T-helper 2 cell treated with Interferon-gamma antibody and Interleukin-4, amounts not matched to agents 5 μg/mL and 100 μg/mL, for 36 hours (primary cell): ENCODE results near the gene CMC2.

Experiments
- DNase-seq: peaks from one replicate; pipeline ENCODE4 v3.0.0; 2021; ENCODE audit warnings: low spot score
- H3K27ac Mint-ChIP-seq: one replicate; pipeline ENCODE4 v1.8.0; 2021; ENCODE audit warnings: mild to moderate bottlenecking, mixed read lengths
- H3K27me3 Mint-ChIP-seq: one replicate; pipeline ENCODE4 v1.8.0; 2021; ENCODE audit warnings: low read depth, mixed read lengths
- H3K36me3 Mint-ChIP-seq: one replicate; pipeline ENCODE4 v1.8.0; 2021; ENCODE audit warnings: low read depth, mixed read lengths
- H3K4me1 Mint-ChIP-seq: one replicate; pipeline ENCODE4 v1.8.0; 2021; ENCODE audit warnings: low read depth, mixed read lengths
- H3K4me3 Mint-ChIP-seq: one replicate; pipeline ENCODE4 v1.8.0; 2022; ENCODE audit warnings: mild to moderate bottlenecking, moderate library complexity, mixed read lengths
- H3K9me3 Mint-ChIP-seq: one replicate; pipeline ENCODE4 v1.8.0; 2021; ENCODE audit warnings: mixed read lengths

The CMC2 gene

GRCh38 chr16:80974649-80975376 is 31.9 kb downstream of the CMC2 start:
- DNase-seq: no peak
- H3K36me3 Mint-ChIP-seq: peaks cover 38% of the 10 kb centered on the region
- no peaks in the 10 kb centered on the region for H3K9me3 Mint-ChIP-seq
- no peak overlapping the region for H3K27ac Mint-ChIP-seq
- no peak overlapping the region for H3K4me3 Mint-ChIP-seq
- H3K4me1 Mint-ChIP-seq: peaks cover 7% of the 10 kb centered on the region
- H3K27me3 Mint-ChIP-seq: no peaks in the 10 kb centered on the region

- no peak overlapping the region for H3K4me3 Mint-ChIP-seq
- H3K4me1 Mint-ChIP-seq: peaks cover 5% of the 10 kb centered on the region
- H3K9me3 Mint-ChIP-seq: no peaks in the 10 kb centered on the region
- H3K36me3 Mint-ChIP-seq: peaks cover 38% of the 10 kb centered on the region
- DNase-seq: no peak
- H3K27me3 Mint-ChIP-seq: no peaks in the 10 kb centered on the region
- H3K27ac Mint-ChIP-seq: no peak overlapping the region
Observed at GRCh38 chr16:80973991-80974390, 32.7 kb downstream of the CMC2 start.

GRCh38 chr16:80972611-80973010 is 34.1 kb downstream of the CMC2 start:
- no peak for DNase-seq
- Mint-ChIP-seq H3K27me3 (no peaks in the 10 kb centered on the region), H3K36me3 (peaks cover 33% of the 10 kb centered on the region), H3K27ac (no peak overlapping the region), H3K9me3 (no peaks in the 10 kb centered on the region), H3K4me1 (peaks cover 6% of the 10 kb centered on the region), H3K4me3 (no peak overlapping the region)

GRCh38 chr16:80971819-80972218 is 34.9 kb downstream of the CMC2 start:
- no peak for DNase-seq
- Mint-ChIP-seq H3K27ac (no peak overlapping the region), H3K4me1 (peaks cover 4% of the 10 kb centered on the region), H3K4me3 (no peak overlapping the region), H3K36me3 (peaks cover 29% of the 10 kb centered on the region), H3K27me3 (no peaks in the 10 kb centered on the region), H3K9me3 (no peaks in the 10 kb centered on the region)

GRCh38 chr16:80969114-80969484 is 37.6 kb downstream of the CMC2 start:
- no peak overlapping the region for H3K27ac Mint-ChIP-seq

GRCh38 chr16:80968386-80969113 is 38.1 kb downstream of the CMC2 start:
- H3K4me1 Mint-ChIP-seq: peaks cover 8% of the 10 kb centered on the region
- peaks cover 15% of the 10 kb centered on the region for H3K36me3 Mint-ChIP-seq
- H3K4me3 Mint-ChIP-seq: no peak overlapping the region
- no peak overlapping the region for H3K27ac Mint-ChIP-seq
- no peaks in the 10 kb centered on the region for H3K27me3 Mint-ChIP-seq
- no peak for DNase-seq
- H3K9me3 Mint-ChIP-seq: no peaks in the 10 kb centered on the region

More at GRCh38 chr16:80969114-80969484, 37.6 kb downstream of the CMC2 start:
- no peak for DNase-seq
- Mint-ChIP-seq H3K27me3 (no peaks in the 10 kb centered on the region), H3K4me1 (peaks cover 8% of the 10 kb centered on the region), H3K4me3 (no peak overlapping the region), H3K36me3 (peaks cover 18% of the 10 kb centered on the region), H3K9me3 (no peaks in the 10 kb centered on the region)

- no peak overlapping the region for H3K27ac Mint-ChIP-seq
- DNase-seq: no peak
Observed at GRCh38 chr16:80966617-80967016, 40.1 kb downstream of the CMC2 start.

GRCh38 chr16:80964351-80964750 is 42.3 kb downstream of the CMC2 start:
- H3K4me1 Mint-ChIP-seq: peaks cover 6% of the 10 kb centered on the region
- no peaks in the 10 kb centered on the region for H3K27me3 Mint-ChIP-seq
- no peak overlapping the region for H3K27ac Mint-ChIP-seq
- no peak for DNase-seq
- H3K4me3 Mint-ChIP-seq: no peak overlapping the region
- peaks cover 3% of the 10 kb centered on the region for H3K36me3 Mint-ChIP-seq
- H3K9me3 Mint-ChIP-seq: peaks cover 25% of the 10 kb centered on the region

More at GRCh38 chr16:80966617-80967016, 40.1 kb downstream of the CMC2 start:
- no peak overlapping the region for H3K4me3 Mint-ChIP-seq
- H3K4me1 Mint-ChIP-seq: peaks cover 6% of the 10 kb centered on the region
- peaks cover 2% of the 10 kb centered on the region for H3K9me3 Mint-ChIP-seq
- H3K36me3 Mint-ChIP-seq: peaks cover 7% of the 10 kb centered on the region
- no peaks in the 10 kb centered on the region for H3K27me3 Mint-ChIP-seq

- peaks cover 39% of the 10 kb centered on the region for H3K9me3 Mint-ChIP-seq
- no peaks in the 10 kb centered on the region for H3K27me3 Mint-ChIP-seq
- H3K4me3 Mint-ChIP-seq: no peak overlapping the region
- peaks cover 5% of the 10 kb centered on the region for H3K4me1 Mint-ChIP-seq
- H3K36me3 Mint-ChIP-seq: peaks cover 1% of the 10 kb centered on the region
- no peak overlapping the region for H3K27ac Mint-ChIP-seq
- no peak for DNase-seq
Observed at GRCh38 chr16:80962879-80963278, 43.8 kb downstream of the CMC2 start.

- no peak overlapping the region for H3K27ac Mint-ChIP-seq
- no peaks in the 10 kb centered on the region for H3K4me1 Mint-ChIP-seq
- H3K4me3 Mint-ChIP-seq: no peak overlapping the region
- no peak for DNase-seq
- H3K27me3 Mint-ChIP-seq: peaks cover 2% of the 10 kb centered on the region
- H3K36me3 Mint-ChIP-seq: peaks cover 12% of the 10 kb centered on the region
- peaks cover 63% of the 10 kb centered on the region for H3K9me3 Mint-ChIP-seq
Observed at GRCh38 chr16:80958284-80958683, 48.4 kb downstream of the CMC2 start.

- Mint-ChIP-seq H3K9me3 (peaks cover 44% of the 10 kb centered on the region), H3K4me1 (no peaks in the 10 kb centered on the region), H3K4me3 (no peak overlapping the region), H3K36me3 (peaks cover 12% of the 10 kb centered on the region), H3K27me3 (peaks cover 2% of the 10 kb centered on the region), H3K27ac (no peak overlapping the region)
- no peak for DNase-seq
Observed at GRCh38 chr16:80954985-80955384, 51.7 kb downstream of the CMC2 start.

- Mint-ChIP-seq H3K4me1 (peaks cover 4% of the 10 kb centered on the region), H3K27me3 (no peaks in the 10 kb centered on the region), H3K36me3 (no peaks in the 10 kb centered on the region), H3K27ac (no peak overlapping the region), H3K9me3 (no peaks in the 10 kb centered on the region), H3K4me3 (no peak overlapping the region)
- peak; percentile 27 for DNase-seq
Observed at GRCh38 chr16:80948886-80949493, 57.7 kb downstream of the CMC2 start.

GRCh38 chr16:80947708-80948625 is 58.7 kb downstream of the CMC2 start:
- H3K27ac Mint-ChIP-seq: no peak overlapping the region
- no peak for DNase-seq
- no peaks in the 10 kb centered on the region for H3K36me3 Mint-ChIP-seq
- peaks cover 4% of the 10 kb centered on the region for H3K4me1 Mint-ChIP-seq
- H3K4me3 Mint-ChIP-seq: no peak overlapping the region
- no peaks in the 10 kb centered on the region for H3K9me3 Mint-ChIP-seq
- H3K27me3 Mint-ChIP-seq: no peaks in the 10 kb centered on the region
